Fibroblast of pulmonary artery (primary cell): Measurements from ENCODE around the gene CNGA4.
"Not testable (repeated sequence)": the region's sequence is repeated elsewhere in the genome, so short reads cannot be mapped to it uniquely, and the experiment has no call there.

ENCODE experiments used
- DNase-seq: peaks from one replicate; pipeline ENCODE4 v3.0.0-alpha.2; 2010; ENCODE audit warnings: low read depth
- H3K4me3 ChIP-seq: replicated peaks from 2 replicates; pipeline ENCODE4 v1.5.1; 2011; ENCODE audit warnings: low read depth, mild to moderate bottlenecking, control low read depth, low read length, moderate library complexity
- TF ChIP-seq, protein P1 (sequence below): IDR thresholded peaks from 2 replicates; pipeline ENCODE4 v1.5.1; 2011; ENCODE audit warnings: mild to moderate bottlenecking, control low read depth, low read length, inconsistent platforms; ENCODE audit errors: missing control alignments

CNGA4 gene

DNA sequence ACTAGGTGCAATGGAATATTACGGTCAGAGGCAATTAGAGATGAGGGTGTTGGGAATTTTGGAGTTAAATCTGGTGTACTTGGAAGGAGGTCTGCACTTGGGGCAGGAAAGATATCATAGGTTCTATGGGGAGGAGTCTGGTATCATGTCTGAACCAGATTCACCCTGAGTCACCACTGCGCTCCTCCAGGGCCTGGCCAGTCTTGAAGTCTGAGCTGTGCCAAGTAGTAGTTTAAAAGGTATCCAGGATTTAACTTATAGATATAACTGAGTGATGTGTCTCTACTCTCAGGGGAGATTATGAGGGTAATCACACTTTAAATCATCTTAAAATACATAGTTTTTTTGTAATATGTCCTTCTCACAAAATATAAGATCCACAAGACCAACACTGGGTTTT lies 6.6 kb downstream of the CNGA4 start:
- no peak overlapping the region for H3K4me3 ChIP-seq
- DNase-seq = no peak
- TF ChIP-seq, protein P1, sequence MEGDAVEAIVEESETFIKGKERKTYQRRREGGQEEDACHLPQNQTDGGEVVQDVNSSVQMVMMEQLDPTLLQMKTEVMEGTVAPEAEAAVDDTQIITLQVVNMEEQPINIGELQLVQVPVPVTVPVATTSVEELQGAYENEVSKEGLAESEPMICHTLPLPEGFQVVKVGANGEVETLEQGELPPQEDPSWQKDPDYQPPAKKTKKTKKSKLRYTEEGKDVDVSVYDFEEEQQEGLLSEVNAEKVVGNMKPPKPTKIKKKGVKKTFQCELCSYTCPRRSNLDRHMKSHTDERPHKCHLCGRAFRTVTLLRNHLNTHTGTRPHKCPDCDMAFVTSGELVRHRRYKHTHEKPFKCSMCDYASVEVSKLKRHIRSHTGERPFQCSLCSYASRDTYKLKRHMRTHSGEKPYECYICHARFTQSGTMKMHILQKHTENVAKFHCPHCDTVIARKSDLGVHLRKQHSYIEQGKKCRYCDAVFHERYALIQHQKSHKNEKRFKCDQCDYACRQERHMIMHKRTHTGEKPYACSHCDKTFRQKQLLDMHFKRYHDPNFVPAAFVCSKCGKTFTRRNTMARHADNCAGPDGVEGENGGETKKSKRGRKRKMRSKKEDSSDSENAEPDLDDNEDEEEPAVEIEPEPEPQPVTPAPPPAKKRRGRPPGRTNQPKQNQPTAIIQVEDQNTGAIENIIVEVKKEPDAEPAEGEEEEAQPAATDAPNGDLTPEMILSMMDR = no peak

DNA sequence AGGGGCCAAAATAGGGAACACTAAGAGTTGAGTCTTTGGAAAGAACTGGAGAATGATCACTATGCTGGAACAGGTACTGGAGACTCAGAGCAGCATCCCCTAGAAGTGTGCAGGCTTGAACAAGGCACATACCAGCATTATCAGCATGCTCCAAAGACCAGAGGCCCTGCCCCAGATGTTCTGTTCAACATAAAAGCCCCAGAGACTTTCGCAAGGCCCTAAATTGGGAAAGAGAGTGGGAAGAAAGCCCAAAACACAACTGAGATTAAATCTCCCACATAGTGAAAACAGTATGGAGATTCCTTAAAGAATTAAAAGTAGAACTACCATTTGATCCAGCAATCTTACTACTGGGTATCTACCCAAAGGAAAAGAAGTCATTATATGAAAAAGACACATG lies 9.4 kb downstream of the CNGA4 start:
- DNase-seq = peak; percentile 88
- no peak overlapping the region for H3K4me3 ChIP-seq
- TF ChIP-seq, protein P1 = no peak

DNA sequence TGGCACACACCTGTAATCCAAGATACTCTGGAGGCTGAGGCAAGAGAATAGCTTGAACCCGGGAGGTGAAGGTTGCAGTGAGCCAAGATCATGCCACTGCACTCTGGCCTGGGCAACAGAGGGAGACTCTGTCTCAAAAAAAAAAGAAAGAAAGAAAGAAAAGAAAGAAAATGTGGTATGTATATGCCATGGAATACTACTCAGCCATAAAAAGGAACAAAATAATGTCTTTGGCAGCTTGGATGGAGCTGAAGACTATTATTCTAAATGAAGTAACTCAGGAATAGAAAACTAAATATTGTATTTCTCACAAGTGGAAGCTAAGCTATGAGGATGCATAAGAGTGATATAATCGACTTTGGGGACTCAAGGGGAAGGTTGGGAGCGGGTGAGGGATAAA lies 10.0 kb downstream of the CNGA4 start:
- DNase-seq, H3K4me3 ChIP-seq: not testable (repeated sequence)

DNA sequence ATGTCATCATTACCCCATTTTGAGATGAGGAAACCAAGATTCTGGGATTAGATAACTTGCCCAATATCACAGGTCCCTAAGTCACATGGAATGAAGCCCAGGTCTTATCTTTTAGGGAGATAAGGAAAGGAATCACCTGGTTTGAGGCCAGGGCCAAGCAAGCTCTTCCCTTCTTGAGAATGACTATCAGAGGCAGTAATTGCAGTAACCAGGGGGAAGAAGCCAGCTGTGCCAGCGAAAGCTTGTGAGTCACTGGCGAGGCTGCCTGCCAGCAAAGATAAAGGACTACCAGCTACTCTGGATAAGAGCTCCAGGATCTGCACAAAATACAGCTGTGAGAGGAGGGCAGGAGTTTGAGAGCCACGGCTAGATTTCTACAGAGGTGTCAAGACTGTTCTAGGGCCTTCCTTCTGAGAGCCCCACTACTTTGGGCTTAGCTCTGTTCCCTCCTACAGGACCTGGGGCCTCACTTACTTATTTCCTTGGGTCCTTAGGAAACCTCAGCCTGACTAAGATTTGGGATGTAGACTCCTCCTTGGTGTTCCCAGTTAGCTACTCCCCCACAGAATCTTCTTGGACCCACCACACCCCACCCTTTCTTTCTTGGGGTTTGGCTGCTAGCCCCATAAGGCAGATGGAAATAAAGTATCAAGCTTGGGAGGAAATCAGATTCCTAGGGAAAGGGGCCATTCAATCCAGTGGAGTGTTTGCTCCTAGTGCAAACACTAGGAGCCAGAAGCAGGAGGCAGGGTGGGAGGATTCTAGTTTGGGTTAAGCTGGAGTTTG lies 11.1 kb downstream of the CNGA4 start:
- TF ChIP-seq, protein P1 = no peak
- no peak overlapping the region for H3K4me3 ChIP-seq
- DNase-seq = peak; percentile 92

DNA sequence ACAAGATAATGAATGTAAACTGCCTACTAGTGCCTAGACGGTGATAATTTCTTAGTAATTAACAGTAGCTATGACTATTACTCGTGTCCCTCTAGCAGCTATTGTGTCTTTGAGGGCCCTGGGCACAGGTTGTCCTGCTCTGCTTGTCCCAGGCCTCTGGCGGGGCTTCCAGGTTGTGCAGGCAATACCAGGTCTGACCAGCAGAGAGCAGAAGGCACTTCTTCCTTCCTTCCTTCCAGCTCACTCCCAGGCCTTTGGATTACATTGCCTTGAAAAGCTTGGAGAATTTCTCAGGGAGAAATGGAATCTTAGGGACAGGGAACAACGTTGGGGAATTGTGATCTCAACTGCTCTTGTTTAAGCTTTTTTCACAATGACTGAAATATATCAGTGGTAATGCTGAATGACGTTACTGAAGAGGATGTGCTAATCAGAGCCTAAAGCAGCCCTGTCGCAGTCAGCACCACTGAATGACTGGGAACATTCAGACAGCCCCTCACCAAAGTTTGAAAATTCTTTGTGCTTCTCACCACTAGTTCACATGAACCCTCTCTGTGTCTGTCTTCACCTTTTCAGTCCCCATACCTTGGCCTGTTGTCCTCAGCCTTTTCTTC lies 12.3 kb downstream of the CNGA4 start:
- DNase-seq = peak; percentile 73
- no peak overlapping the region for H3K4me3 ChIP-seq
- TF ChIP-seq, protein P1 = peak; percentile 93

DNA sequence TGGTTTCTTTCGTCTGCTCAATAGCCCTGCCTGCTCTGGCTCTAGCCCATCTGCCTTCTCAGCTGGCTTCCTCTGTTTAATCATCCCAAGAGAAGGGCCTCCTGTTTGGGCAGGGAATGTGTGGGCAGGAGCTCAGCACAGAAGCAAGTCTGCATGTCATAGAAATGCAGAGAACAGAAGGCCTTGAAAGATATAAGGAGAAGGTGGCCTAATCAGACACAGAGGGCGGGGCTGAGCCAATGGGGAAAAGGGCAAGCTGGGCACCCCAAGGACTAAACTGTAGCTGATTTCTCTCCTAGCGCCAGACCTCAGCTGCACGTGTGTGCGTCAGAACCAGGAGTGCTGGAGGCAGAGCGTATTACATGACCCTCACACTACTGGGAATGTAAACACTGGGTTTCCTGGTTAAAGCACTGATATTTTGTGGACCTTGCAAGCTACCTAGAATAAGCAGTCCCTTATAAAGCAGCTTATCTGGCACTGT lies 13.1 kb downstream of the CNGA4 start:
- TF ChIP-seq, protein P1 = no peak
- peak; percentile 56 for DNase-seq
- H3K4me3 ChIP-seq = no peak overlapping the region

DNA sequence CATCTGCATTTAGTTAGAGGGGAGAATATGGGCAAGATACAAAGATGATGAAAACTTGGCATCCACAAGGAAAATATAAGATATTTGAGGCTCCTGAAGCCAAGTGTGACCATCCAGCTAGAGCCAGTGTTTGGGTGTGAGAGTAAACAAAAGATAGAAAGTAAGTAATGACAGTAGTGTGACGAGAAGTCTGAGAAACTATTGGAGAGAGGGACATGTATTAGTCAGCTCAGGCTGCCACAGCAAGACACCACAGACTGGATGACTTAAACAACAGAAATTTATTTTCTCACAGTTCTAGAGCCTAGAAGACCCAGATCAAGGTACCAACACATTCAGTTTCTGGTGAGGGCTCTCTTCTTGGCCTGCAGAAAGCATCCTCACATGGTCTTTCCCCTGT lies 14.3 kb downstream of the CNGA4 start:
- no peak for DNase-seq
- TF ChIP-seq, protein P1 = no peak
- H3K4me3 ChIP-seq = no peak overlapping the region
